NCI-H2171 treated with DMSO at 0.1 percent for 48 hours (cell line): Measurements from ENCODE around the gene LRRC10.
"Not testable (repeated sequence)": the region's sequence is repeated elsewhere in the genome, so short reads cannot be mapped to it uniquely, and the experiment has no call there.

Experiments used
- DNase-seq: peaks from one replicate; lab custom pipeline; 2025; lab: John Stamatoyannopoulos, UW

LRRC10 gene

GRCh38 chr12:69619050-69619449, 8.3 kb upstream of the LRRC10 start:
- no peak for DNase-seq

DNA sequence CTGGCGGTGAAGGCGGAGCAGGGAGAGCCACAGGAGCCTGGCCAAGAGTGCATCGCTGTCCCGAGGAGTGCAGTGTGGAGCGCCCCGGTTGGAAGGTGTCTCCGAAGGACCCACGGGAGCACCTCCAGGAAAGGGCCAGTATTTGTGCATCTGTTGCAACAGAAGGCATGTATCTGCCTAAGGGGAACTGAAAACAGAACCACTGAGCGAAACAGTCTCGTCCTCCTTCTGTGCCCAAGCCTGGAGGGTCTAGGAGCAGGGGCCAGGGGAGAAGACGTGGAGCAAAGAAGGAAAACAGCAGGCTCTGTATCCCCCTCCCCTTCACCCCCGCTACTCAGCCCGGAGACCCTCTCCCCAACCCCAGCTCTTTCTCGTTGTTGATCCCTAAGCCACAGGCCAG, 5.3 kb upstream of the LRRC10 start:
- peak; percentile 86 for DNase-seq

- no peak for DNase-seq
Observed at GRCh38 chr12:69613351-69613750, 2.6 kb upstream of the LRRC10 start.

GRCh38 chr12:69610126-69610525, 581 bp downstream of the LRRC10 start:
- no peak for DNase-seq

- DNase-seq = no peak
Observed at GRCh38 chr12:69608114-69608513, 2.6 kb downstream of the LRRC10 start.

GRCh38 chr12:69604275-69604674, 6.4 kb downstream of the LRRC10 start:
- DNase-seq = not testable (repeated sequence)

GRCh38 chr12:69603556-69603955, 7.2 kb downstream of the LRRC10 start:
- DNase-seq = not testable (repeated sequence)

- DNase-seq = peak; percentile 85
Observed at GRCh38 chr12:69602954-69603353, 7.8 kb downstream of the LRRC10 start.

DNA sequence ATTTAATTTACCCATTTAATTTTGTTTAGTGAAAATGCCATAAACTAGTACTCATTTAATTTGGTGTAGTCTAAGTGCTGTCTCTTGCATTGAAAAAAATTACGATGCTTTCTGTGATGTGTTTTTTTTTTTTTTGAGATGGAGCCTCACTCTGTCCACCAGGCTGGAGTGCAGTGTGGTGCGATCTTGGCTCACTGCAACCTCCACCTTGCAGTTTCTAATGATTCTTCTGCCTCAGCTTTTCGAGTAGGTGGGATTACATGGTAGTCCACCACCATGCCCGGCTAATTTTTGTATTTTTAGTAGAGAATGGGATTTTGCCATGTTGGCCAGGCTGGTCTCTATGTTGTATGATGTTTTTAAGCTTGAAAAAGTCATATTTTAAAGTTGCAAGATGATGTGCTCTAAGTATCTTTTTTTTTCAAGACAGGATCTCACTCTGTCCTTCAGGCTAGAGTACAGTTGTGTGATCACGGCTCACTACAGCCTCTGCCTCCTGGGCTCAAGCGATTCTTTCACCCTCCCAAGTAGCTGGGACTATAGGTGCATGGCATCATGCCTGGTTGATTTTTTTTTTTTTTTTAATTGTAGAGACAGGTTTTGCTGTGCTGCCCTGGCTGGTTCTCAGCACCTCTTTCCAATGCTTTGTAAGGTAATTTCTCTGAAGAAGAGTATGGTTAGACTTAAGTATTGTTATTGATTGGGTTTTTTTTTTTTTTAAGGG, 8.6 kb downstream of the LRRC10 start:
- no peak for DNase-seq

- no peak for DNase-seq
Observed at GRCh38 chr12:69600804-69601203, 9.9 kb downstream of the LRRC10 start.

GRCh38 chr12:69598174-69598753, 12.4 kb downstream of the LRRC10 start:
- no peak for DNase-seq

- no peak for DNase-seq
Observed at GRCh38 chr12:69595689-69596088, 15.0 kb downstream of the LRRC10 start.

DNA sequence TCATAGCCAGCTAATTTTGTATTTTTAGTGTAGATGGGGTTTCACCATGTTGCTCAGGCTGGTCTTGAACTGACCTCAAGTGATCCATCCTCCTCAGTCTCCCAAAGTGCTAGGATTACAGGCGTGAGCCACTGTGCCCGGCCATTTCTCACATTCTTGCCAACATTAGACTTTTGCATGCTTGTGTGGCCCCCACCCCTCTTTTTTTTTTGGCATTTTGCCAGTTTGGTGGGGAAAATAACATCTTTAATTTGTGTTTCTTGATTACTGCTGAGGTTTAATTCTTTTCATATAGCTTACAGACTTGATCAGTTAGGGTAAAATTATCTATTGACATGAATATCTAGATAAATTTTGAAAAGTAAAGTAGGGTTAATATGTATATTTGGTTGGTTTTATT, 21.6 kb downstream of the LRRC10 start:
- no peak for DNase-seq

DNA sequence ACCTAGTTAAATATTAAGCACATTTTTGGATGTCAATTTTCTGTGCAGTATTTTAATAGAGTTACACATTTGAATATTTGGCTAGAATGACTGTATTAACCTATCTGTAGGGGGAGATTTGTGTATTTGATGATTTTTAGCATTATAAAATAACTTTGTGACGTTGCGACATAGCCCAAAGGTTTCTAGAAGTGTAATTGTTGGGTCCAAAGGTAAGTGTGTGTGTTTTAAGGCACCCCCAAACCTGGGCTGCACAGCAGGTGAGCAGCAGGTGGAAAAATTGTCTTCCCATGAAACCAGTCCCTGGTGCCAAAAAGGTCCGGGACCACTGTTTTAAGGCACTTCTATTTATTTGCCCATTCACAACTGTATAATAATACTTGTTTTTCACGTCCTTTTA, 22.2 kb downstream of the LRRC10 start:
- no peak for DNase-seq

DNA sequence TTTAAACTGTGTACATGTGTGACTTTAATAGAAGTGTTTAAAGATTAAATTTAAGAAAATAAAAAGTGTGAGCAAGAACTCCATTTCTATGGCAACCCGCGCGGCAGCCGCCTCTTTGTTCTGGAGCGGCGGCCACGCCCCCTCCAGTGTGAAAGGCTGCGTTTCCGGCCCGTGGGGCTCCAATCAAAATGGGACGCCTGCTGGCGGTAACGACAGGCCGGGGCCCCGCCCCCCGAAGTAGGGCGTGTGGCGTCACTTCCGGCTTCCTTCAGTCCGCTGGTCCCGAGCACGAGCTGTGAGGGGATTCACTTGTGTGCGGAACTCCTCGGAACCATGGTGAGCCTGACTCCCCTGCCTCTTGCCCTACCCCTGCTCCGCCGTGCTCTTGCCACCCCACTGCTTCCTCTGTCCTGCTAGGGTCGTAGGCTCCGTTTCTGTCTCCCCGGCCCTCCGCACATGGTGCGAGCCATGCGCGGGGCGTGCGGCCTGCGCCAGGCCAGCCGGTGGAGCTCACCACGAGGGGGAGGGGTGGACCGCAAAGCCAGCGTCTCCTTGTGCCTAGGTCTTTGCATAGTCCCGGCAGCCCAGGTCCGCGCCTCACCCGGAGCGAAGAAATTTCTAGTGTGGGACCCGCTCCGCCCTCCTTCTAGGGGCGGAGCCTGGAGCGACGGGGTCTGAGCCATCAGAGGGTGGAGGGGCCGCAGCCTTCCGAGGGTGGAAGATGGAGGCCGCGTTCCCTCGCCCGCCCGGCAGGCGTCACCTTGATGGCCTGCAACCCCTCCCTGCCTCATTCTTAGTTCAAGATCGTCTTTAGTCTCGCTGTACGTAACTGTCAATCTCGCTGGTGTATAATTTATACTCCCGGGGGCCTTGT, 25.3 kb downstream of the LRRC10 start, which contains the start of gene CCT2:
Gene CCT2 (plus strand): TSS at position 271 of the 874 bp plus-strand sequence. CDS start 63 bp downstream, at position 334.
- DNase-seq = peak; percentile 92

- no peak for DNase-seq
Observed at GRCh38 chr12:69583203-69583602, 27.5 kb downstream of the LRRC10 start.

- DNase-seq = no peak
Observed at GRCh38 chr12:69580074-69580473, 30.6 kb downstream of the LRRC10 start.

- no peak for DNase-seq
Observed at GRCh38 chr12:69579029-69579428, 31.7 kb downstream of the LRRC10 start.

GRCh38 chr12:69578283-69578682, 32.4 kb downstream of the LRRC10 start:
- no peak for DNase-seq

- DNase-seq = no peak
Observed at GRCh38 chr12:69575346-69575745, 35.4 kb downstream of the LRRC10 start.

- peak; percentile 60 for DNase-seq
Observed at GRCh38 chr12:69570545-69571399, 39.9 kb downstream of the LRRC10 start.

DNA sequence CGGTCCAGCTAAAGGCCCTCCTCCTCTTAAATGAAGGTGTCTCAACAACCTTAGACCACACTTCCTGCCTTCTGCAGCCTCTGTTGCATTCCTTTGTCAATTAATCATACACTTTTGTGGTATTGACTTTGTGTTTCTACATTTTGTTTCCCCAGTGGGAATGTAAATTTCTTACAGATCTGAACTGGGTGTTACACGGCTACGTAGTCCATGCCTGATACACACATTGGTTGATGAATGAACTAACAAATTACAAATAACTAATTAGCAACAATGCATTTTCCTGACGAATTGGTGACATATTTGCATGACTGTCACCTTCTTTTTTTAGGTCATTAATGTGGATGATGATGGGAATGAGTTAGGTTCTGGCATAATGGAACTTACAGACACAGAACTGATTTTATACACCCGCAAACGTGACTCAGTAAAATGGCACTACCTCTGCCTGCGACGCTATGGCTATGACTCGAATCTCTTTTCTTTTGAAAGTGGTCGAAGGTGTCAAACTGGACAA, 40.6 kb downstream of the LRRC10 start:
- DNase-seq = no peak
